Right atrium auricular region (tissue), 2 donors: Measurements from ENCODE around the gene VTI1B. TPM values are rescaled to one million over a fixed set of nuclear protein-coding genes. Genes with fewer than 3 reads are reported as not detected.
"Not testable (repeated sequence)": the region's sequence is repeated elsewhere in the genome, so short reads cannot be mapped to it uniquely, and the experiment has no call there.

Experiments
- DNase-seq: peaks from one replicate; pipeline ENCODE4 v3.0.0-alpha.2; 2019; ENCODE audit warnings: low spot score
- H3K27ac ChIP-seq, 2 donors: fragments of 200-600 bp; sonication (generic); 1 replicate in 1 of 2; 2 replicates in 1 of 2; pipeline ENCODE4 v1.5.1; 2016 to 2019
- H3K27me3 ChIP-seq, 2 donors: fragments of 200-600 bp; sonication (generic); one replicate each; pipeline versions ENCODE4 v1.5.1 to v1.6.0; 2017 to 2019
- H3K36me3 ChIP-seq: fragments of 200-600 bp; sonication (generic); one replicate; pipeline ENCODE4 v1.5.1; 2016
- H3K4me1 ChIP-seq, 2 donors: fragments of 200-600 bp; sonication (generic); one replicate each; pipeline versions ENCODE4 v1.5.1 to v1.6.0; 2017 to 2019
- H3K4me3 ChIP-seq, 2 donors: fragments of 200-600 bp; sonication (generic); 1 replicate in 1 of 2; 2 replicates in 1 of 2; pipeline ENCODE4 v1.5.1; 2017 to 2019; ENCODE audit warnings: mild to moderate bottlenecking in 1 of 2, moderate library complexity in 1 of 2
- H3K9me3 ChIP-seq, 2 donors: fragments of 200-600 bp; sonication (generic); one replicate each; pipeline ENCODE4 v1.5.1; 2019
- total RNA-seq, 2 donors: library from RNA; depleted of rRNA; stranded (reverse); fragments of >200 nt; gene quantifications; one replicate each; pipeline ENCODE4 v1.1.0, GENCODE V29; 2016
- TF ChIP-seq, protein P1 (sequence below), 2 donors: fragments of 200-600 bp; sonication (generic); IDR thresholded peaks; one replicate each; pipeline ENCODE4 v1.5.1; 2019; ENCODE audit warnings: antibody characterized with exemption in 2 of 2

VTI1B gene
- total RNA-seq, 2 donors from 2014 or later: 59.7 to 61.0 TPM

- Histone ChIP-seq H3K36me3 (no peaks in the 10 kb centered on the region), H3K4me3 (no peak overlapping the region), H3K4me1 (no peaks in the 10 kb centered on the region), H3K27me3 (no peaks in the 10 kb centered on the region), H3K9me3 (no peaks in the 10 kb centered on the region), H3K27ac (no peak overlapping the region)
- TF ChIP-seq, protein P1, sequence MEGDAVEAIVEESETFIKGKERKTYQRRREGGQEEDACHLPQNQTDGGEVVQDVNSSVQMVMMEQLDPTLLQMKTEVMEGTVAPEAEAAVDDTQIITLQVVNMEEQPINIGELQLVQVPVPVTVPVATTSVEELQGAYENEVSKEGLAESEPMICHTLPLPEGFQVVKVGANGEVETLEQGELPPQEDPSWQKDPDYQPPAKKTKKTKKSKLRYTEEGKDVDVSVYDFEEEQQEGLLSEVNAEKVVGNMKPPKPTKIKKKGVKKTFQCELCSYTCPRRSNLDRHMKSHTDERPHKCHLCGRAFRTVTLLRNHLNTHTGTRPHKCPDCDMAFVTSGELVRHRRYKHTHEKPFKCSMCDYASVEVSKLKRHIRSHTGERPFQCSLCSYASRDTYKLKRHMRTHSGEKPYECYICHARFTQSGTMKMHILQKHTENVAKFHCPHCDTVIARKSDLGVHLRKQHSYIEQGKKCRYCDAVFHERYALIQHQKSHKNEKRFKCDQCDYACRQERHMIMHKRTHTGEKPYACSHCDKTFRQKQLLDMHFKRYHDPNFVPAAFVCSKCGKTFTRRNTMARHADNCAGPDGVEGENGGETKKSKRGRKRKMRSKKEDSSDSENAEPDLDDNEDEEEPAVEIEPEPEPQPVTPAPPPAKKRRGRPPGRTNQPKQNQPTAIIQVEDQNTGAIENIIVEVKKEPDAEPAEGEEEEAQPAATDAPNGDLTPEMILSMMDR (IDR thresholded peaks at IDR 0.05): no peak
- no peak for DNase-seq
Observed at GRCh38 chr14:67703997-67704396, 29.6 kb upstream of the VTI1B start.

- H3K27me3 ChIP-seq, DNase-seq, H3K27ac ChIP-seq, H3K4me3 ChIP-seq, H3K4me1 ChIP-seq, H3K9me3 ChIP-seq, H3K36me3 ChIP-seq: not testable (repeated sequence)
Observed at GRCh38 chr14:67701492-67701891, 27.1 kb upstream of the VTI1B start, which contains the start of gene RDH12. Gene RDH12 (plus strand): TSS chr14:67701886. CDS start chr14:67722643, 20,757 bp downstream.

DNA sequence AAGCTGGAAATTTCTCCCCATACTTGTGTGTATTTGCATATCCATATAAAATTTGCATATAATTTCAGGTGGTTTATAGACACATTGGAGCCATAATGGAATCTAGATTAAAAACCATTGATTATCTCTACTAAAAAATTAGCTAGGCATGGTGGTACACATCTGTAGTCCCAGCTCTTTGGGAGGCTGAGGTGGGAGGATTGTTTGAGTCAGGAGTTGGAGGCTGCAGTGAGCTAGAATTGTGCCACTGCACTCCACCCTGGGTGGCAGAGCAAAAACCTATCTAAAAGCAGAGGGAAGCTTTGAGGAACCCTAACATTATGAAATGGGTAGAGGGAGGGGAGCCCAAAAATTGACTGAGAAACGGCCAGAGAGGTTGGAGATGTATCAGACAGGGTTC lies 23.7 kb upstream of the VTI1B start:
- Histone ChIP-seq H3K27ac (no peak overlapping the region), H3K9me3 (no peaks in the 10 kb centered on the region), H3K27me3 (no peaks in the 10 kb centered on the region), H3K4me1 (peaks cover 0 to 9% of the 10 kb centered on the region in 2 donors), H3K4me3 (no peak overlapping the region), H3K36me3 (no peaks in the 10 kb centered on the region)
- TF ChIP-seq, protein P1 (IDR thresholded peaks at IDR 0.05): no peak
- no peak for DNase-seq

GRCh38 chr14:67697006-67697405 lies 22.6 kb upstream of the VTI1B start:
- Histone ChIP-seq H3K9me3 (no peaks in the 10 kb centered on the region), H3K27ac (no peak overlapping the region), H3K4me1 (peaks cover 0 to 9% of the 10 kb centered on the region in 2 donors), H3K27me3 (no peaks in the 10 kb centered on the region), H3K36me3 (no peaks in the 10 kb centered on the region), H3K4me3 (no peak overlapping the region)
- TF ChIP-seq, protein P1 (IDR thresholded peaks at IDR 0.05): no peak
- DNase-seq: no peak

DNA sequence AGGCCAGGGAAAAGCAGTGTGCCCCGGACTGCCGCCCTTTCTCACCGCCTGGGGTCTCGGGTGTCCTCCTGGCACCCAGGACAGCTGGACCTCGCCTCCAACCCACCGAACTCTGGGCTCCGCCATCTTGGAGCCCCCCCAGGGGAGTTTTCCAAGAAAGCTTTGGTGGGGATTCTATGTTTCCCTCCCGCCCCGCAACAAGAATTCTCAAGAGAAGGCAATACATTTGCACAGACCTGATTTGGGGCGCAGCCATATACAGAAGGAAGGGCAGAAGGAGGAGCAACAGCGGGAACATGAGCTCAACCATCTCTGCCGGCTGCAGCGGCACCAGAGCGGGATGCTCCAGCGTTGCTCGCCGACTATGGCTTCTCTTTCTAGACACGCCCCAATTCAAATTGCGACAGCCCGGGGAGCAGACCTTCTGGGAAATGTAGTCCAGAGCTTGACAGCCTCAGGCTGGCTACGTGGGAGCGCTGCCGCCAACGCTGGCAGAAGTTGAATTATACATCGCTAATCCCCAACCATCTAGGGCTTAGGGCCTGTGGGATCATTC lies 21.0 kb upstream of the VTI1B start, which contains the start of gene RDH11:
RDH11 (minus strand) TSS at position 371 of the 556 bp plus-strand sequence; CDS start at position 310, 61 bp downstream.
- DNase-seq: peak; percentile 92
- H3K9me3 ChIP-seq: no peaks in the 10 kb centered on the region
- H3K27ac ChIP-seq: peak within 1 kb of the TSS; percentile 71 to 82
- H3K4me1 ChIP-seq: peaks cover 0 to 9% of the 10 kb centered on the region in 2 donors
- TF ChIP-seq, protein P1 (IDR thresholded peaks at IDR 0.05): no peak
- H3K36me3 ChIP-seq: peaks cover under 1% of the 10 kb centered on the region
- H3K27me3 ChIP-seq: no peaks in the 10 kb centered on the region
- H3K4me3 ChIP-seq: peak within 1 kb of the TSS; percentile 80 to 81

DNA sequence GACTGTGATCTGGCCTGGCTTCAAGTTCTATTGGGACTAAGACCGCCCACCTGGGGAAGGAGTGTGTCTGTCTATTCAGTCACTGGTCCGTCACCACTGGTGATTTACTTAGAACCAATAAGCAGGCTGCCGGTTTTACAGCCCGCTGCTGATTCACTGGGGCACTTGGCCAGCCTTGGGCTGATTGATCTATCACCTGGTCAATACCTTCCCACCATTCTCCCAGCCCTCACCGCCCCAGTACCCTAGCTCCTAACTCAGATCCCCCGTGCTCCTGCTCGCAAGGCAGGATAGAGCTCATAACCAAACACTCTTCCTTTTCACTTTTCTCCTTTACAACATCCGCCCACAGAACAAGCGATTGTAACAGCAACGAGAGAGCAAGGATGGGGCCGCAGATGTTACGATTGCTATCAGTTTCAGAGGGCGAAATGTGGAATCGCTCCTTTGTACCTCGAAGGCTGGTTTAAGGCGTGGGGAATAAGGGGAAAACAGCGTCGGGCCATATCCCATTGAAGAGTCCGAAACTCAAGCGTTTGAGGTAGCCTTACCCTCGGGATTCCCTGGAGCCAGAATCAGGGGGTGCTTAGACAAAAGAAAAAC lies 20.5 kb upstream of the VTI1B start:
- H3K36me3 ChIP-seq: peaks cover 6% of the 10 kb centered on the region
- TF ChIP-seq, protein P1 (IDR thresholded peaks at IDR 0.05): no peak
- no peaks in the 10 kb centered on the region for H3K9me3 ChIP-seq
- H3K27me3 ChIP-seq: no peaks in the 10 kb centered on the region
- peak overlapping the region; percentile 80 to 81 for H3K4me3 ChIP-seq
- peak overlapping the region; percentile 71 to 82 for H3K27ac ChIP-seq
- H3K4me1 ChIP-seq: peaks cover 0 to 9% of the 10 kb centered on the region in 2 donors
- peak; percentile 64 for DNase-seq
